NB4 (cell line): Measurements from ENCODE around the gene TSEN2.

Source experiments
- MAX ChIP-seq: IDR thresholded peaks from 2 replicates; pipeline ENCODE4 v1.6.1; 2011; ENCODE audit warnings: low read depth, low read length
- POLR2A ChIP-seq: IDR thresholded peaks from 2 replicates; pipeline ENCODE4 v1.6.1; 2011; ENCODE audit warnings: mild to moderate bottlenecking; ENCODE audit not compliant: insufficient read length; ENCODE audit errors: extremely low read depth
- TF ChIP-seq, protein P1 (sequence below): IDR thresholded peaks from one replicate; pipeline ENCODE4 v1.5.1; 2012; ENCODE audit warnings: low read depth, low read length

- TF ChIP-seq, protein P1, sequence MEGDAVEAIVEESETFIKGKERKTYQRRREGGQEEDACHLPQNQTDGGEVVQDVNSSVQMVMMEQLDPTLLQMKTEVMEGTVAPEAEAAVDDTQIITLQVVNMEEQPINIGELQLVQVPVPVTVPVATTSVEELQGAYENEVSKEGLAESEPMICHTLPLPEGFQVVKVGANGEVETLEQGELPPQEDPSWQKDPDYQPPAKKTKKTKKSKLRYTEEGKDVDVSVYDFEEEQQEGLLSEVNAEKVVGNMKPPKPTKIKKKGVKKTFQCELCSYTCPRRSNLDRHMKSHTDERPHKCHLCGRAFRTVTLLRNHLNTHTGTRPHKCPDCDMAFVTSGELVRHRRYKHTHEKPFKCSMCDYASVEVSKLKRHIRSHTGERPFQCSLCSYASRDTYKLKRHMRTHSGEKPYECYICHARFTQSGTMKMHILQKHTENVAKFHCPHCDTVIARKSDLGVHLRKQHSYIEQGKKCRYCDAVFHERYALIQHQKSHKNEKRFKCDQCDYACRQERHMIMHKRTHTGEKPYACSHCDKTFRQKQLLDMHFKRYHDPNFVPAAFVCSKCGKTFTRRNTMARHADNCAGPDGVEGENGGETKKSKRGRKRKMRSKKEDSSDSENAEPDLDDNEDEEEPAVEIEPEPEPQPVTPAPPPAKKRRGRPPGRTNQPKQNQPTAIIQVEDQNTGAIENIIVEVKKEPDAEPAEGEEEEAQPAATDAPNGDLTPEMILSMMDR = no peak
- no peak for TF ChIP-seq MAX
- no peak for TF ChIP-seq POLR2A
Measured at GRCh38 chr3:12506201-12506709, 22.0 kb downstream of the TSEN2 start.
